SK-N-SH treated with all-trans-retinoic acid at 6 μM for 48 hours (cell line): Measurements from ENCODE around the gene GRIK3.

Source experiments
- ATAC-seq: fragments of 200-7000 bp; cut with Tn5 transposase; 3 replicates; pipeline ENCODE4 v1.9.1; 2020; ENCODE audit warnings: mild to moderate bottlenecking, moderate library complexity
- ARNTL ChIP-seq: fragments of 450-650 bp; formaldehyde crosslinking; IDR thresholded peaks from 2 replicates; pipeline ENCODE4 v1.5.0; 2020; ENCODE audit warnings: low read depth, mild to moderate bottlenecking, moderate library complexity, borderline replicate concordance
- CSDC2 ChIP-seq: fragments of 250-450 bp; sonication (Bioruptor Pico); IDR thresholded peaks from 2 replicates; pipeline ENCODE4 v1.5.0; 2020; ENCODE audit warnings: mild to moderate bottlenecking, moderate library complexity
- CSRNP3 ChIP-seq: fragments of 250-450 bp; sonication (Bioruptor Pico); IDR thresholded peaks from 2 replicates; pipeline ENCODE4 v1.5.1; 2021; ENCODE audit warnings: mild to moderate bottlenecking, moderate library complexity
- GLIS3 ChIP-seq: fragments of 250-450 bp; sonication (Bioruptor Pico); IDR thresholded peaks from 2 replicates; pipeline ENCODE4 v1.5.0; 2020; ENCODE audit warnings: mild to moderate bottlenecking, moderate library complexity
- ISL1 ChIP-seq: fragments of 250-450 bp; sonication (Bioruptor Pico); IDR thresholded peaks from 2 replicates; pipeline ENCODE4 v2.1.2; 2022; ENCODE audit warnings: mild to moderate bottlenecking, moderate library complexity
- OSR1 ChIP-seq: fragments of 250-450 bp; sonication (Bioruptor Pico); IDR thresholded peaks from 2 replicates; pipeline ENCODE4 v1.8.0; 2022; ENCODE audit warnings: moderate library complexity, mild to moderate bottlenecking, inconsistent platforms
- PATZ1 ChIP-seq: fragments of 250-450 bp; sonication (Bioruptor Pico); IDR thresholded peaks from 2 replicates; pipeline ENCODE4 v1.8.0; 2020; ENCODE audit warnings: mild to moderate bottlenecking, moderate library complexity, borderline replicate concordance
- PPARA ChIP-seq: fragments of 250-450 bp; sonication (Bioruptor Pico); IDR thresholded peaks from 2 replicates; pipeline ENCODE4 v1.5.0; 2020; ENCODE audit warnings: mild to moderate bottlenecking, borderline replicate concordance
- TOX ChIP-seq: fragments of 250-450 bp; sonication (Bioruptor Pico); IDR thresholded peaks from 2 replicates; pipeline ENCODE4 v1.8.0; 2021; ENCODE audit warnings: mild to moderate bottlenecking, moderate library complexity, borderline replicate concordance
- TSHZ2 ChIP-seq: fragments of 250-450 bp; sonication (Bioruptor Pico); IDR thresholded peaks from 2 replicates; pipeline ENCODE4 v1.5.0; 2020; ENCODE audit warnings: mild to moderate bottlenecking, moderate library complexity
- ZC3H10 ChIP-seq: fragments of 250-450 bp; sonication (Bioruptor Pico); IDR thresholded peaks from 2 replicates; pipeline ENCODE4 v1.5.1; 2021; ENCODE audit warnings: mild to moderate bottlenecking, moderate library complexity
- ZFP30 ChIP-seq: fragments of 450-650 bp; formaldehyde crosslinking; IDR thresholded peaks from 2 replicates; pipeline ENCODE4 v1.5.0; 2022; ENCODE audit warnings: mild to moderate bottlenecking, moderate library complexity
- ZNF70 ChIP-seq: fragments of 450-650 bp; formaldehyde crosslinking; IDR thresholded peaks from 2 replicates; pipeline ENCODE4 v1.5.0; 2020; ENCODE audit warnings: mild to moderate bottlenecking, moderate library complexity
- ZNF8 ChIP-seq: fragments of 450-650 bp; formaldehyde crosslinking; IDR thresholded peaks from 2 replicates; pipeline ENCODE4 v1.5.0; 2020; ENCODE audit warnings: mild to moderate bottlenecking, moderate library complexity
- TF ChIP-seq, protein P1 (sequence below): fragments of 250-450 bp; sonication (Bioruptor Pico); IDR thresholded peaks from 2 replicates; pipeline ENCODE4 v1.5.1; 2020; ENCODE audit warnings: low read depth, mild to moderate bottlenecking, moderate library complexity
- TF ChIP-seq, protein P2 (sequence below): fragments of 250-450 bp; sonication (Bioruptor Pico); IDR thresholded peaks from 2 replicates; pipeline ENCODE4 v1.8.0; 2021; ENCODE audit warnings: low read depth, mild to moderate bottlenecking, moderate library complexity, borderline replicate concordance

The GRIK3 gene

DNA sequence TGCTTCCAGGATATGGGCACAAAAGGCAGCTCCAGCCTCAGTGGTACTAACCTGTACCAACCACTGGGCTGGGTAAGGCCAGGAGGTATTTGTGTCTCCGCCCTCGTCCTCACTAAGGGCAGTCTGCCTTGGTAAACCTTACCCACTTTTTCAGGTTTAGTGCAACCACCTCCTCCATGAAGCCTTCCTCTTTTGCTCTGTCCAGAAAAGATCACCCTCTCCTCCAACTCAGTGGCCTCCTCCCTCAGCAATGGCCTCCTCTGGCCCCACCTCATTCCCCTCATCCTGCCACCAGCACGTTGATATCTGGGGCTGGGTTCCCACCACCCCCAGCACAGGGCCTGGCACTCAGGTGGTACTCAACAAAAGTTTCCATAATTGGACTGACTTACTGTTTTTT lies 161.5 kb downstream of the GRIK3 start:
- TF ChIP-seq ISL1 (CRISPR knock-in tag) (no peak), CSRNP3 (no peak)
- TF ChIP-seq, all 23 proteins: peak for 0
- no peak for ATAC-seq

DNA sequence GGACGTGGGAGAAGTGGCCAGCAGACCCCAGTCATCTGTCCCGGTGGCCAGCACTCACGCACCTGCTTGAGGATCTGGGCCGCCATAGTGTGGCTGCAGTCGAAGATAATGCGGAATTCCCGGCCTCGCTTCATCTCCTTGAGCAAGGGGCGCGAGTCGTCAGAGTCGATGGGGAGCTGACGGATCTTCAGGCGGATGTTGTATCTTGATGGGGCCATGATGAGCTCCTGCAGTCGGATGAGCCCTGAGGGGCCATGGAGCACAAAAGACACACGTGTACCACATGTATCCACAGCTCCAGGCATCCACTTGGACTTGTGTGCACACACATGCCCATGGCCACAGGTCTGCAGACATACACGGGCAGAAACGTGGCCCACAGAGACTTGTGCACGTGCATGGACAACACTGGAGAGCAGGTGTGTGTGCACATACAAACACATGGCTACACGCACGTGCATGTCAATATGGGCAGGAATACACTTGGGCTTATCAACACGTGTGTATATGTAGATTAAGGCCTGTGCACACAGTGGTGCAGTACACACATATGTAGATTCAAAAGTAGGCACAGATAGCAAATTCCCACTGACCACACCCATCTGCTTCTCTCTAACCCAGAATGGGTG lies 162.1 kb downstream of the GRIK3 start:
- no peak for ATAC-seq
- no peak for TF ChIP-seq CSDC2
- TF ChIP-seq, all 23 proteins: peak for 0

GRCh38 chr1:36871146-36871971 lies 163.0 kb downstream of the GRIK3 start:
- ATAC-seq, result peak; percentile 22; the same call in 1 of the 3 replicates

More at GRCh38 chr1:36871146-36871971, 163.0 kb downstream of the GRIK3 start:
- no peak for TF ChIP-seq ZFP30 (CRISPR knock-in tag)
- no peak for TF ChIP-seq TSHZ2 (CRISPR knock-in tag)
- TF ChIP-seq ZC3H10 (CRISPR knock-in tag), result no peak
- TF ChIP-seq GLIS3 (CRISPR knock-in tag), result no peak
- no peak for TF ChIP-seq PPARA (CRISPR knock-in tag)
- no peak for TF ChIP-seq TOX (CRISPR knock-in tag)
- TF ChIP-seq ARNTL (CRISPR knock-in tag), result no peak
- TF ChIP-seq, protein P1, sequence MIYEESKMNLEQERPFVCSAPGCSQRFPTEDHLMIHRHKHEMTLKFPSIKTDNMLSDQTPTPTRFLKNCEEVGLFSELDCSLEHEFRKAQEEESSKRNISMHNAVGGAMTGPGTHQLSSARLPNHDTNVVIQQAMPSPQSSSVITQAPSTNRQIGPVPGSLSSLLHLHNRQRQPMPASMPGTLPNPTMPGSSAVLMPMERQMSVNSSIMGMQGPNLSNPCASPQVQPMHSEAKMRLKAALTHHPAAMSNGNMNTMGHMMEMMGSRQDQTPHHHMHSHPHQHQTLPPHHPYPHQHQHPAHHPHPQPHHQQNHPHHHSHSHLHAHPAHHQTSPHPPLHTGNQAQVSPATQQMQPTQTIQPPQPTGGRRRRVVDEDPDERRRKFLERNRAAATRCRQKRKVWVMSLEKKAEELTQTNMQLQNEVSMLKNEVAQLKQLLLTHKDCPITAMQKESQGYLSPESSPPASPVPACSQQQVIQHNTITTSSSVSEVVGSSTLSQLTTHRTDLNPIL (CRISPR knock-in tag), result no peak
- TF ChIP-seq ZNF8, result no peak
- TF ChIP-seq ZNF70 (CRISPR knock-in tag), result no peak
- no peak for TF ChIP-seq CSDC2
- no peak for TF ChIP-seq OSR1 (CRISPR knock-in tag)
- no peak for TF ChIP-seq CSRNP3
- TF ChIP-seq PATZ1, result no peak
- TF ChIP-seq, protein P2, sequence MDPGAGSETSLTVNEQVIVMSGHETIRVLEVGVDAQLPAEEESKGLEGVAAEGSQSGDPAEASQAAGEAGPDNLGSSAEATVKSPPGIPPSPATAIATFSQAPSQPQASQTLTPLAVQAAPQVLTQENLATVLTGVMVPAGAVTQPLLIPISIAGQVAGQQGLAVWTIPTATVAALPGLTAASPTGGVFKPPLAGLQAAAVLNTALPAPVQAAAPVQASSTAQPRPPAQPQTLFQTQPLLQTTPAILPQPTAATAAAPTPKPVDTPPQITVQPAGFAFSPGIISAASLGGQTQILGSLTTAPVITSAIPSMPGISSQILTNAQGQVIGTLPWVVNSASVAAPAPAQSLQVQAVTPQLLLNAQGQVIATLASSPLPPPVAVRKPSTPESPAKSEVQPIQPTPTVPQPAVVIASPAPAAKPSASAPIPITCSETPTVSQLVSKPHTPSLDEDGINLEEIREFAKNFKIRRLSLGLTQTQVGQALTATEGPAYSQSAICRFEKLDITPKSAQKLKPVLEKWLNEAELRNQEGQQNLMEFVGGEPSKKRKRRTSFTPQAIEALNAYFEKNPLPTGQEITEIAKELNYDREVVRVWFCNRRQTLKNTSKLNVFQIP, result no peak
- TF ChIP-seq ISL1 (CRISPR knock-in tag), result no peak
- TF ChIP-seq, all 23 proteins: peak for 0
